ENCODE results near the gene MPLKIP.
"Not testable (repeated sequence)": the region's sequence is repeated elsewhere in the genome, so short reads cannot be mapped to it uniquely, and the experiment has no call there.

DNA sequence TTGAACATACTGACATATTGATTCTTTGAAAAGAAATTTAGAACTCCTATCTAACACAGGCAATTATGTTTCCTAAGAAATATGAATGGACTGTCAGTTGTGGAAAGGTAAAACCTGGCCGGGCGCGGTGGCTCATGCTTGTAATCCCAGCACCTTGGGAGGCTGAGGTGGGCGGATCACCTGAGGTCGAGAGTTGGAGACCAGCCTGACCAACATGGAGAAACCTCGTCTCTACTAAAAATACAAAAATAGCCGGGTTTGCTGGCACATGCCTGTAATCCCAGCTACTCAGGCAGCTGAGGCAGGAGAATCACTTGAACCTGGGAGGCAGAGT, 13.8 kb upstream of the MPLKIP start:
- not testable (repeated sequence) for TF ChIP-seq CTCF (IDR thresholded peaks at IDR 0.05; ENCODE audit: low read depth, low read length); EZH2phosphoT487 (IDR thresholded peaks at IDR 0.05; ENCODE audit: low read depth)

Data from OCI-LY3 (cell line).